GM21576 (cell line): ENCODE results near the gene TMEM43.

Source experiments
- ATAC-seq: cut with Tn5 transposase; IDR thresholded peaks from one replicate; pipeline ENCODE4 v1.9.1; 2021; ENCODE audit warnings: mild to moderate bottlenecking, moderate library complexity; ENCODE audit not compliant: unreplicated experiment

The TMEM43 gene

GRCh38 chr3:14121859-14122258 is 3.0 kb upstream of the TMEM43 start:
- no peak for ATAC-seq

- no peak for ATAC-seq
Measured at GRCh38 chr3:14122301-14122700, 2.6 kb upstream of the TMEM43 start.

GRCh38 chr3:14123308-14124222 is 1.3 kb upstream of the TMEM43 start:
- ATAC-seq = no peak

GRCh38 chr3:14124223-14124614 is 633 bp upstream of the TMEM43 start:
- peak; percentile 33 for ATAC-seq

GRCh38 chr3:14125193-14126016 is 553 bp downstream of the TMEM43 start:
- peak; percentile 23 for ATAC-seq

- no peak for ATAC-seq
Measured at GRCh38 chr3:14126017-14126886, 1.4 kb downstream of the TMEM43 start.

- ATAC-seq = no peak
Measured at GRCh38 chr3:14126887-14127505, 2.1 kb downstream of the TMEM43 start.

- ATAC-seq = no peak
Measured at GRCh38 chr3:14127516-14128161, 2.8 kb downstream of the TMEM43 start.

- ATAC-seq = no peak
Measured at GRCh38 chr3:14128724-14129123, 3.9 kb downstream of the TMEM43 start.

- no peak for ATAC-seq
Measured at GRCh38 chr3:14129296-14129695, 4.4 kb downstream of the TMEM43 start.

GRCh38 chr3:14130230-14130629 is 5.4 kb downstream of the TMEM43 start:
- no peak for ATAC-seq

- no peak for ATAC-seq
Measured at GRCh38 chr3:14130707-14131106, 5.9 kb downstream of the TMEM43 start.

GRCh38 chr3:14131134-14131533 is 6.3 kb downstream of the TMEM43 start:
- no peak for ATAC-seq

- no peak for ATAC-seq
Measured at GRCh38 chr3:14132120-14132519, 7.3 kb downstream of the TMEM43 start.

- ATAC-seq = no peak
Measured at GRCh38 chr3:14132689-14133088, 7.8 kb downstream of the TMEM43 start.

GRCh38 chr3:14133188-14133800 is 8.4 kb downstream of the TMEM43 start:
- ATAC-seq = no peak

- no peak for ATAC-seq
Measured at GRCh38 chr3:14133876-14134275, 9.0 kb downstream of the TMEM43 start.

GRCh38 chr3:14134291-14134690 is 9.4 kb downstream of the TMEM43 start:
- ATAC-seq = no peak

GRCh38 chr3:14135581-14135980 is 10.7 kb downstream of the TMEM43 start:
- ATAC-seq = no peak

- no peak for ATAC-seq
Measured at GRCh38 chr3:14137004-14137403, 12.2 kb downstream of the TMEM43 start.
